ENCODE data around the gene TMEM184B.

TMEM184B gene

GRCh38 chr22:38305471-38306448, 33.0 kb upstream of the TMEM184B start:
- DNase-seq = no peak

GRCh38 chr22:38304526-38304925, 31.7 kb upstream of the TMEM184B start:
- no peak for DNase-seq

GRCh38 chr22:38303974-38304373, 31.2 kb upstream of the TMEM184B start:
- no peak for DNase-seq

- no peak for DNase-seq
Observed at GRCh38 chr22:38302906-38303305, 30.1 kb upstream of the TMEM184B start.

- no peak for DNase-seq
Observed at GRCh38 chr22:38300946-38301345, 28.1 kb upstream of the TMEM184B start.

- no peak for DNase-seq
Observed at GRCh38 chr22:38300197-38300945, 27.6 kb upstream of the TMEM184B start.

GRCh38 chr22:38299770-38300102, 26.9 kb upstream of the TMEM184B start:
- no peak for DNase-seq

GRCh38 chr22:38298312-38299005, 25.6 kb upstream of the TMEM184B start:
- peak in 1 of 4 experiments; percentile 36 for DNase-seq

GRCh38 chr22:38296372-38296771, 23.6 kb upstream of the TMEM184B start:
- DNase-seq = no peak

- no peak for DNase-seq
Observed at GRCh38 chr22:38295863-38296262, 23.1 kb upstream of the TMEM184B start.

- no peak for DNase-seq
Observed at GRCh38 chr22:38295339-38295738, 22.5 kb upstream of the TMEM184B start.

GRCh38 chr22:38294193-38294592, 21.4 kb upstream of the TMEM184B start:
- no peak for DNase-seq

GRCh38 chr22:38292694-38293093, 19.9 kb upstream of the TMEM184B start:
- DNase-seq = no peak

- no peak for DNase-seq
Observed at GRCh38 chr22:38291201-38291777, 18.5 kb upstream of the TMEM184B start.

GRCh38 chr22:38290347-38290746, 17.5 kb upstream of the TMEM184B start:
- DNase-seq = no peak

GRCh38 chr22:38289583-38290082, 16.8 kb upstream of the TMEM184B start:
- no peak for DNase-seq

GRCh38 chr22:38286915-38287669, 14.3 kb upstream of the TMEM184B start:
- DNase-seq = no peak

GRCh38 chr22:38285018-38285417, 12.2 kb upstream of the TMEM184B start:
- DNase-seq = no peak

GRCh38 chr22:38284042-38284402, 11.2 kb upstream of the TMEM184B start:
- DNase-seq = no peak

- DNase-seq = no peak
Observed at GRCh38 chr22:38282397-38282796, 9.6 kb upstream of the TMEM184B start.

- no peak for DNase-seq
Observed at GRCh38 chr22:38276166-38276565, 3.4 kb upstream of the TMEM184B start.
